Peyer's patch (tissue), 4 donors: Measurements from ENCODE around the gene ATRIP. TPM values are rescaled to one million over a fixed set of nuclear protein-coding genes. Genes with fewer than 3 reads are reported as not detected.
"Not testable (repeated sequence)": the region's sequence is repeated elsewhere in the genome, so short reads cannot be mapped to it uniquely, and the experiment has no call there.

Source experiments
- DNase-seq, 3 donors: peaks; one replicate each; pipeline ENCODE4 v3.0.0-alpha.2; 2017 to 2019
- H3K27ac ChIP-seq, 4 donors: fragments of 200-600 bp; sonication (generic); one replicate each; pipeline ENCODE4 v1.5.1; 2016 to 2019
- H3K27me3 ChIP-seq, 2 donors: fragments of 200-600 bp; sonication (generic); one replicate each; pipeline ENCODE4 v1.5.1; 2019
- H3K36me3 ChIP-seq, 3 donors: fragments of 200-600 bp; sonication (generic); one replicate each; pipeline ENCODE4 v1.5.1; 2016 to 2019
- H3K4me1 ChIP-seq, 4 donors: fragments of 200-600 bp; sonication (generic); one replicate each; pipeline ENCODE4 v1.5.1; 2016 to 2019
- H3K4me3 ChIP-seq, 4 donors: fragments of 200-600 bp; sonication (generic); 1 replicate in 3 of 4; 2 replicates in 1 of 4; pipeline ENCODE4 v1.5.1; 2016 to 2019; ENCODE audit warnings: mild to moderate bottlenecking in 1 of 4
- H3K9me3 ChIP-seq, 4 donors: fragments of 200-600 bp; sonication (generic); one replicate each; pipeline ENCODE4 v1.5.1; 2016 to 2019; ENCODE audit warnings: mild to moderate bottlenecking in 1 of 4
- POLR2A ChIP-seq, 2 donors: fragments of 450-650 bp; IDR thresholded peaks; one replicate each; pipeline ENCODE4 v1.5.1; 2017; ENCODE audit warnings: antibody characterized with exemption in 2 of 2, mild to moderate bottlenecking in 2 of 2, moderate library complexity in 2 of 2
- total RNA-seq, 4 donors: library from RNA; depleted of rRNA; stranded (reverse); fragments of >200 nt; gene quantifications; one replicate each; pipeline ENCODE4 v1.1.0, GENCODE V29; 2016
- TF ChIP-seq, protein P1 (sequence below), 6 experiments: fragments of 450-650 bp in 4 of 6; fragments of 200-600 bp in 2 of 6; sonication (generic) in 1 of 6; IDR thresholded peaks; one replicate each; pipeline ENCODE4 v1.5.1; 2017 to 2019; ENCODE audit warnings: antibody characterized with exemption in 6 of 6, mild to moderate bottlenecking in 3 of 6, moderate library complexity in 1 of 6

The ATRIP gene
- total RNA-seq, 4 donors from 2014 or later = 2.6 to 13.2 (median 6.0) TPM

DNA sequence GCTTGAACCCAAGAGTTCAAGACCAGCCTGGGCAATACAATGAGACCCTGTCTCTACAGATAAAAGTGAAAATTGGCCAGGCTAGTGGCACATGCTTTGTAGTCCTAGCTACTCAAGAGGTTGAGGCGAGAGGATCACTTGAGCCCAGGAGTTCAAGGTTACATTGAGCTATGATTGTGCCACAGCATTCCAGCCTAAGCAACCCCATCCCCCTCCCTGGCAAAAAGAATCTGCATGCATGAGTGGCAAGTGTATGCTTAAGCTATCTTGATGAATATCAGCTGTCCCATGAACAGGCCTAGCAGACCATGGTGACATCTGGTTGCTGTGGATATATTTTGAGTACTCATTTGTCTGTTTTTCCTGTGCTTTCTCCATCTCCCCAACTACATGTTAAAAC lies 4.7 kb downstream of the ATRIP start:
- Histone ChIP-seq H3K4me1 (peaks cover 0 to 14% (median 4%) of the 10 kb centered on the region in 4 donors), H3K36me3 (peaks cover 0 to 41% (median 0%) of the 10 kb centered on the region in 3 donors)
- no peak for TF ChIP-seq POLR2A (IDR thresholded peaks at IDR 0.05)
- TF ChIP-seq, protein P1, sequence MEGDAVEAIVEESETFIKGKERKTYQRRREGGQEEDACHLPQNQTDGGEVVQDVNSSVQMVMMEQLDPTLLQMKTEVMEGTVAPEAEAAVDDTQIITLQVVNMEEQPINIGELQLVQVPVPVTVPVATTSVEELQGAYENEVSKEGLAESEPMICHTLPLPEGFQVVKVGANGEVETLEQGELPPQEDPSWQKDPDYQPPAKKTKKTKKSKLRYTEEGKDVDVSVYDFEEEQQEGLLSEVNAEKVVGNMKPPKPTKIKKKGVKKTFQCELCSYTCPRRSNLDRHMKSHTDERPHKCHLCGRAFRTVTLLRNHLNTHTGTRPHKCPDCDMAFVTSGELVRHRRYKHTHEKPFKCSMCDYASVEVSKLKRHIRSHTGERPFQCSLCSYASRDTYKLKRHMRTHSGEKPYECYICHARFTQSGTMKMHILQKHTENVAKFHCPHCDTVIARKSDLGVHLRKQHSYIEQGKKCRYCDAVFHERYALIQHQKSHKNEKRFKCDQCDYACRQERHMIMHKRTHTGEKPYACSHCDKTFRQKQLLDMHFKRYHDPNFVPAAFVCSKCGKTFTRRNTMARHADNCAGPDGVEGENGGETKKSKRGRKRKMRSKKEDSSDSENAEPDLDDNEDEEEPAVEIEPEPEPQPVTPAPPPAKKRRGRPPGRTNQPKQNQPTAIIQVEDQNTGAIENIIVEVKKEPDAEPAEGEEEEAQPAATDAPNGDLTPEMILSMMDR (IDR thresholded peaks at IDR 0.05) = no peak

DNA sequence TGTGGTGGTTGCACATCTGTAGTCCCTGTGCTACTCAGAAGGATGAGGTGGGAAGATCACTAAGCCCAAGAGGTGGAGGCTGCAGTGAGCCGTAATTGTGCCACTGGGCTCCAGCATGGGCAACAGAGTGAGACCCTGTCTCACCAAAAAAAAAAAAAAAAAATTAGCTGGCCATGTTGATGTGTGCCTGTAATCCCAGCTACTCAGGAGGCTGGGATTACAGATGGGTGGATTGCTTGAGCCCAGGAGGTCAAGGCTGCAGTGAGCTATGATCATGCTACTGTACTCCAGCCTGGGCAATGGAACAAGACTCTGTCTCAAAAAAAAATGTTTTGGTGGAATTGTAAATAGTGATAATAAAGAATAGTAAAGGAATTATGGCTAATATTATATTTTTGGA lies 9.9 kb downstream of the ATRIP start:
- TF ChIP-seq, protein P1 (IDR thresholded peaks at IDR 0.05) = no peak
- TF ChIP-seq POLR2A (IDR thresholded peaks at IDR 0.05) = no peak
- Histone ChIP-seq H3K27ac (no peak overlapping the region), H3K36me3 (peaks cover 0 to 85% (median 0%) of the 10 kb centered on the region in 3 donors), H3K4me1 (no peaks in the 10 kb centered on the region), H3K4me3 (no peak overlapping the region), H3K9me3 (no peaks in the 10 kb centered on the region), H3K27me3 (no peaks in the 10 kb centered on the region)
- no peak for DNase-seq

More for the DNA sequence above, 4.7 kb downstream of the ATRIP start:
- Histone ChIP-seq H3K27me3 (no peaks in the 10 kb centered on the region), H3K9me3 (no peaks in the 10 kb centered on the region), H3K4me3 (no peak overlapping the region), H3K27ac (no peak overlapping the region)
- DNase-seq = no peak

DNA sequence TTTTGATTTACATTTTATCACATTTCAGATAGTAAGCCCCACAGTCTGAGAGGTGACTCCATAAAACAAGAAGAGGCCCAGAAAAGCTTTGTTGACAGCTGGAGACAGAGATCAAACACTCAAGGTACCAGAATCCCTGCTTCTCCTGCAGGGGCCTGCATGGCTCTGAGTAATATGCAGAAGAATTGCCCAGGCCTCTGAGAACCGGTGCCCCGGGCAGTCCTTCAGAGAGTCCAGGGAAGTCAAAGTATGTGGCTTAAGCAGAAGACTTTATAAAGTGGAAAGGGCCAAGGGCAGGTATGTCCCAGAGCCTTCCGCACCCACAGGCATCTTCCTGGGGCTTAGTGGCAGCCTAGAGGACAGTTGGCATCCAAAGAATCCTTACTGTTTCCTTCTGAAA lies 12.8 kb downstream of the ATRIP start:
- H3K4me3 ChIP-seq = no peak overlapping the region
- no peaks in the 10 kb centered on the region for H3K4me1 ChIP-seq
- TF ChIP-seq, protein P1 (IDR thresholded peaks at IDR 0.05) = no peak
- TF ChIP-seq POLR2A (IDR thresholded peaks at IDR 0.05) = no peak
- no peak overlapping the region for H3K27ac ChIP-seq
- no peaks in the 10 kb centered on the region for H3K27me3 ChIP-seq
- H3K9me3 ChIP-seq = no peaks in the 10 kb centered on the region
- DNase-seq = no peak
- H3K36me3 ChIP-seq = peaks cover 0 to 61% (median 0%) of the 10 kb centered on the region in 3 donors

DNA sequence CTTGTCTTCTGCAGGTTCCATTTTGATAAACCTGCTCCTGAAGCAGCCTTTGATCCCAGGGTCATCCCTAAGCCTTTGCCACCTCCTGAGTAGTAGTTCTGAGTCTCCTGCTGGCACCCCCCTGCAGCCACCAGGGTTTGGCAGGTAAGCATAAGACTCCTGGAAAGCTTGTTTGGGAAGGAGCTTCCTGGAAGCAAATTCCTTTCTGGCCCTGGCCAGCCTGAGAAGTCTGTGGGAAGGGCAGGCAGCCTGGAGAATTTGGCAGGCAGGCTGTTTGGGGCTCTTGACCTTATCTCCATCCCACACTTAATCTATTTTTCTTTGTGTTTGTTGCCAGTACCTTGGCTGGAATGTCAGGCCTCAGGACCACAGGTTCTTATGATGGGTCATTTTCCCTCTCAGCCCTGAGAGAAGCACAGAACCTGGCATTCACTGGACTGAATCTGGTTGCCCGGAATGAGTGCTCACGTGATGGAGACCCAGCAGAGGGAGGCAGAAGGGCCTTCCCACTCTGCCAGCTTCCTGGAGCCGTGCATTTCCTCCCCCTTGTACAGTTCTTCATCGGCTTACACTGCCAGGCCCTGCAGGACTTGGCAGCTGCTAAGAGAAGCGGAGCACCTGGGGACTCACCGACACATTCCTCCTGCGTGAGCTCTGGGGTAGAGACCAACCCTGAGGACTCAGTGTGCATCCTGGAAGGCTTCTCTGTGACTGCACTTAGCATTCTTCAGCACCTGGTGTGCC lies 13.4 kb downstream of the ATRIP start:
- Histone ChIP-seq H3K9me3 (no peaks in the 10 kb centered on the region), H3K4me1 (peaks cover 0 to 3% (median 0%) of the 10 kb centered on the region in 4 donors), H3K27me3 (no peaks in the 10 kb centered on the region), H3K27ac (no peak overlapping the region), H3K36me3 (peaks cover 0 to 54% (median 0%) of the 10 kb centered on the region in 3 donors), H3K4me3 (no peak overlapping the region)
- no peak for DNase-seq
- no peak for TF ChIP-seq POLR2A (IDR thresholded peaks at IDR 0.05)
- TF ChIP-seq, protein P1 (IDR thresholded peaks at IDR 0.05) = no peak

DNA sequence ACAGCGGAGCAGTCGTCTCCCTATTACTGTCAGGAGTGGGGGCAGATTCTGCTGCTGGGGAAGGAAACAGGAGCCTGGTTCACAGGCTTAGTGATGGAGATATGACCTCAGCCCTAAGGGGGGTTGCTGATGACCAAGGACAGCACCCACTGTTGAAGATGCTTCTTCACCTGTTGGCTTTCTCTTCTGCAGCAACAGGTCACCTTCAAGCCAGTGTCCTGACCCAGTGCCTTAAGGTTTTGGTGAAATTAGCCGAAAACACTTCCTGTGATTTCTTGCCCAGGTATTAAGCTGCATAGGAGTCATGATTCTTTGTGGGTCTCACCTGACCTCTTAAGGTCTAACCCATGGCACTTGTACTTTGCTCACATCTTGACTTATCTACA lies 14.0 kb downstream of the ATRIP start:
- Histone ChIP-seq H3K9me3 (no peaks in the 10 kb centered on the region), H3K36me3 (peaks cover 0 to 52% (median 0%) of the 10 kb centered on the region in 3 donors), H3K27me3 (no peaks in the 10 kb centered on the region), H3K4me1 (peaks cover 0 to 8% (median under 1%) of the 10 kb centered on the region in 4 donors), H3K27ac (no peak overlapping the region), H3K4me3 (no peak overlapping the region)
- TF ChIP-seq, protein P1 (IDR thresholded peaks at IDR 0.05) = no peak
- no peak for TF ChIP-seq POLR2A (IDR thresholded peaks at IDR 0.05)
- no peak for DNase-seq

DNA sequence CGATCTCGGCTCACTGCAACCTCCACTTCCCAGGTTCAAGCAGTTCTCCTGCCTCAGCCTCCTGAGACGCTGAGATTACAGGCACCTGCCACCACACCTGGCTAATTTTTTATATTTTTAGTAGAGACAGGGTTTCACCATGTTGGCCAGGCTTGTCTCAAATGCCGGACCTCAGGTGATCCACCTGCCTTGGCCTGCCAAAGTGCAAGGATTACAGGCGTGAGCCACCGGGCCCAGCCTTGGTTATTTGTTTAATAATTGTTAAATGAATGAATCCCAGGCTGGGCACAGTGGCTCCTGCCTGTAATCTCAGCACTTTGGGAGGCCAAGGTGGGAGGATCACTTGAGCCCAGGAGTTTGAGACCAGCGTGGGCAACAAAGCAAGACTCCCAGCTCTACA lies 15.2 kb downstream of the ATRIP start:
- H3K9me3 ChIP-seq, H3K27ac ChIP-seq, DNase-seq, H3K27me3 ChIP-seq, H3K4me3 ChIP-seq: not testable (repeated sequence)
- peaks cover 0 to 14% (median 5%) of the 10 kb centered on the region in 4 donors for H3K4me1 ChIP-seq
- peaks cover 0 to 44% (median 0%) of the 10 kb centered on the region in 3 donors for H3K36me3 ChIP-seq
